HepG2 (cell line): Measurements from ENCODE around the gene MLXIPL. TPM values are rescaled to one million over a fixed set of nuclear protein-coding genes. Genes with fewer than 3 reads are reported as not detected.

Experiments used
- AGO1 ChIP-seq: fragments of 200-400 bp; formaldehyde crosslinking; IDR thresholded peaks from 2 replicates; pipeline ENCODE4 v1.6.1; 2017; ENCODE audit warnings: mild to moderate bottlenecking, low read depth, low read length, moderate library complexity; ENCODE audit not compliant: poor library complexity, severe bottlenecking
- CEBPB ChIP-seq: IDR thresholded peaks from 2 replicates; pipeline ENCODE4 v1.6.1; 2011; ENCODE audit warnings: low read depth, low read length, improper control_type of control experiment, borderline replicate concordance
- CERS6 ChIP-seq: sonication (generic); formaldehyde crosslinking; IDR thresholded peaks from 2 replicates; pipeline ENCODE4 v1.5.0; 2020; ENCODE audit warnings: missing genetic modification reagents
- CREM ChIP-seq, 2 experiments: sonication (generic) in 1 of 2; formaldehyde crosslinking in 1 of 2; IDR thresholded peaks; 2 replicates each; pipeline versions ENCODE4 v1.4.0 to v1.6.1; 2016 to 2020; ENCODE audit warnings: antibody characterized with exemption in 1 of 2, mild to moderate bottlenecking in 1 of 2, missing genetic modification reagents in 1 of 2
- FOXA1 ChIP-seq, 2 experiments: fragments of 450-650 bp in 1 of 2; sonication (generic) in 1 of 2; formaldehyde crosslinking in 1 of 2; IDR thresholded peaks; 2 replicates each; pipeline versions ENCODE4 v1.4.0 to v1.6.1; 2016 to 2020; ENCODE audit warnings: missing genetic modification reagents in 1 of 2
- HCFC1 ChIP-seq: fragments of 150-350 bp; IDR thresholded peaks from 2 replicates; pipeline ENCODE4 v1.6.1; 2014; ENCODE audit warnings: low read depth, low read length
- HNRNPL ChIP-seq: fragments of 200-400 bp; formaldehyde crosslinking; IDR thresholded peaks from 2 replicates; pipeline ENCODE4 v1.6.1; 2017; ENCODE audit warnings: mild to moderate bottlenecking, low read depth, low read length
- MAFK ChIP-seq, 2 experiments: IDR thresholded peaks in 1 of 2; conservative IDR thresholded peaks in 1 of 2; 2 replicates each; pipeline ENCODE4 v1.6.1; 2011; ENCODE audit warnings: improper control_type of control experiment in 2 of 2, low read length in 2 of 2
- MYC ChIP-seq: sonication (generic); formaldehyde crosslinking; IDR thresholded peaks from 2 replicates; pipeline ENCODE4 v1.9.0; 2021; ENCODE audit warnings: missing genetic modification reagents, borderline replicate concordance
- SP5 ChIP-seq: IDR thresholded peaks from 2 replicates; pipeline ENCODE4 v1.6.1; 2016; ENCODE audit warnings: low read depth, borderline replicate concordance
- TAF15 ChIP-seq: fragments of 200-400 bp; formaldehyde crosslinking; IDR thresholded peaks from one replicate; pipeline ENCODE4 v1.6.1; 2018; ENCODE audit warnings: mild to moderate bottlenecking, low read depth, low read length; ENCODE audit not compliant: poor library complexity, severe bottlenecking
- ZNF383 ChIP-seq: sonication (generic); formaldehyde crosslinking; IDR thresholded peaks from 2 replicates; pipeline ENCODE4 v1.4.0; 2020; ENCODE audit warnings: missing genetic modification reagents, mild to moderate bottlenecking, borderline replicate concordance
- ZNF556 ChIP-seq: sonication (generic); formaldehyde crosslinking; IDR thresholded peaks from 2 replicates; pipeline ENCODE4 v1.4.0; 2020; ENCODE audit warnings: mild to moderate bottlenecking, missing genetic modification reagents, borderline replicate concordance
- ZNF713 ChIP-seq: sonication (generic); formaldehyde crosslinking; IDR thresholded peaks from 2 replicates; pipeline ENCODE4 v1.4.0; 2020; ENCODE audit warnings: mild to moderate bottlenecking, missing genetic modification reagents
- ZNF879 ChIP-seq: sonication (generic); formaldehyde crosslinking; IDR thresholded peaks from 2 replicates; pipeline ENCODE4 v1.8.1; 2023; ENCODE audit warnings: missing genetic modification reagents
- polyA plus RNA-seq, 8 experiments: library from polyadenylated mRNA; depleted of rRNA in 3 of 8; stranded (reverse) in 7 of 8; unstranded in 1 of 8; fragments of >200 nt; fragmentation: Illumina TruSeq in 4 of 8; extraction: Trizol in 4 of 8; gene quantifications; 2 replicates each; pipeline versions ENCODE4 v1.2.1 to v1.2.3, GENCODE V29; 2011 to 2016; ENCODE audit warnings: low read depth in 4 of 8, missing spikeins in 1 of 8, mixed read lengths in 1 of 8; ENCODE audit not compliant: insufficient read depth in 1 of 8
- total RNA-seq, 5 experiments: library from RNA; depleted of rRNA; stranded (reverse); fragments of >200 nt; fragmentation: Illumina TruSeq; extraction: Trizol; gene quantifications; 2 replicates each; pipeline ENCODE4 v1.2.3, GENCODE V29; 2016; ENCODE audit warnings: low read depth in 1 of 5
- TF ChIP-seq, protein P1 (sequence below): sonication (generic); formaldehyde crosslinking; IDR thresholded peaks from 2 replicates; pipeline ENCODE4 v1.4.0; 2020; ENCODE audit warnings: low read depth, missing genetic modification reagents
- TF ChIP-seq, protein P2 (sequence below): sonication (generic); formaldehyde crosslinking; IDR thresholded peaks from 2 replicates; pipeline ENCODE4 v1.4.0; 2020; ENCODE audit warnings: mild to moderate bottlenecking, missing genetic modification reagents
- TF ChIP-seq, protein P3 (sequence below): sonication (generic); formaldehyde crosslinking; IDR thresholded peaks from 2 replicates; pipeline ENCODE4 v1.8.1; 2022; ENCODE audit warnings: mild to moderate bottlenecking, missing genetic modification reagents

MLXIPL gene
- total and polyA plus RNA-seq, 2 of the 13 experiments (the other 11 are each of a cell fraction or from before 2014, with no cell fraction given), result 51.6 to 60.1 TPM

GRCh38 chr7:73557397-73558257, 66.7 kb downstream of the MLXIPL start, which contains the start of gene BCL7B (continued):
- TF ChIP-seq, protein P1, sequence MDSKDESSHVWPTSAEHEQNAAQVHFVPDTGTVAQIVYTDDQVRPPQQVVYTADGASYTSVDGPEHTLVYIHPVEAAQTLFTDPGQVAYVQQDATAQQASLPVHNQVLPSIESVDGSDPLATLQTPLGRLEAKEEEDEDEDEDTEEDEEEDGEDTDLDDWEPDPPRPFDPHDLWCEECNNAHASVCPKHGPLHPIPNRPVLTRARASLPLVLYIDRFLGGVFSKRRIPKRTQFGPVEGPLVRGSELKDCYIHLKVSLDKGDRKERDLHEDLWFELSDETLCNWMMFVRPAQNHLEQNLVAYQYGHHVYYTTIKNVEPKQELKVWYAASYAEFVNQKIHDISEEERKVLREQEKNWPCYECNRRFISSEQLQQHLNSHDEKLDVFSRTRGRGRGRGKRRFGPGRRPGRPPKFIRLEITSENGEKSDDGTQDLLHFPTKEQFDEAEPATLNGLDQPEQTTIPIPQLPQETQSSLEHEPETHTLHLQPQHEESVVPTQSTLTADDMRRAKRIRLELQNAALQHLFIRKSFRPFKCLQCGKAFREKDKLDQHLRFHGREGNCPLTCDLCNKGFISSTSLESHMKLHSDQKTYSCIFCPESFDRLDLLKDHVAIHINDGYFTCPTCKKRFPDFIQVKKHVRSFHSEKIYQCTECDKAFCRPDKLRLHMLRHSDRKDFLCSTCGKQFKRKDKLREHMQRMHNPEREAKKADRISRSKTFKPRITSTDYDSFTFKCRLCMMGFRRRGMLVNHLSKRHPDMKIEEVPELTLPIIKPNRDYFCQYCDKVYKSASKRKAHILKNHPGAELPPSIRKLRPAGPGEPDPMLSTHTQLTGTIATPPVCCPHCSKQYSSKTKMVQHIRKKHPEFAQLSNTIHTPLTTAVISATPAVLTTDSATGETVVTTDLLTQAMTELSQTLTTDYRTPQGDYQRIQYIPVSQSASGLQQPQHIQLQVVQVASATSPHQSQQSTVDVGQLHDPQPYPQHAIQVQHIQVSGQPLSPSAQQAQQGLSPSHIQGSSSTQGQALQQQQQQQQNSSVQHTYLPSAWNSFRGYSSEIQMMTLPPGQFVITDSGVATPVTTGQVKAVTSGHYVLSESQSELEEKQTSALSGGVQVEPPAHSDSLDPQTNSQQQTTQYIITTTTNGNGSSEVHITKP, result no peak
- TF ChIP-seq, protein P2, sequence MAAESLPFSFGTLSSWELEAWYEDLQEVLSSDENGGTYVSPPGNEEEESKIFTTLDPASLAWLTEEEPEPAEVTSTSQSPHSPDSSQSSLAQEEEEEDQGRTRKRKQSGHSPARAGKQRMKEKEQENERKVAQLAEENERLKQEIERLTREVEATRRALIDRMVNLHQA (CRISPR knock-in tag), result no peak
- TF ChIP-seq MAFK (conservative IDR thresholded peaks at IDR 0.05 in 1 of 2, IDR thresholded peaks at IDR 0.05 in 1 of 2; ENCODE audit: low read length in 2 of 2), result no peak
- TF ChIP-seq CERS6, result 0 out of 2 replicates have a peak, but pooled peaks have one; percentile 79
- TF ChIP-seq HCFC1, result no peak
- TF ChIP-seq MYC, result peak; percentile 86
- TF ChIP-seq ZNF879 (CRISPR knock-in tag), result peak; percentile 94; the same call in 1 of the 2 replicates
- TF ChIP-seq ZNF713, result no peak
- no peak for TF ChIP-seq FOXA1 (IDR thresholded peaks at IDR 0.05)
- no peak for TF ChIP-seq FOXA1 (CRISPR knock-in tag; IDR thresholded peaks at IDR 0.05)
- TF ChIP-seq HNRNPL, result no peak
- no peak; the same call in 1 of the 2 replicates for TF ChIP-seq ZNF556
- TF ChIP-seq SP5 (CRISPR knock-in tag), result no peak
- TF ChIP-seq ZNF383 (CRISPR knock-in tag), result no peak
- no peak for TF ChIP-seq AGO1
- peak; percentile 27 for TF ChIP-seq TAF15
- TF ChIP-seq, protein P3, sequence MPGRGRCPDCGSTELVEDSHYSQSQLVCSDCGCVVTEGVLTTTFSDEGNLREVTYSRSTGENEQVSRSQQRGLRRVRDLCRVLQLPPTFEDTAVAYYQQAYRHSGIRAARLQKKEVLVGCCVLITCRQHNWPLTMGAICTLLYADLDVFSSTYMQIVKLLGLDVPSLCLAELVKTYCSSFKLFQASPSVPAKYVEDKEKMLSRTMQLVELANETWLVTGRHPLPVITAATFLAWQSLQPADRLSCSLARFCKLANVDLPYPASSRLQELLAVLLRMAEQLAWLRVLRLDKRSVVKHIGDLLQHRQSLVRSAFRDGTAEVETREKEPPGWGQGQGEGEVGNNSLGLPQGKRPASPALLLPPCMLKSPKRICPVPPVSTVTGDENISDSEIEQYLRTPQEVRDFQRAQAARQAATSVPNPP (CRISPR knock-in tag), result no peak
- TF ChIP-seq CEBPB, result no peak
- no peak for TF ChIP-seq CREM (IDR thresholded peaks at IDR 0.05)
- no peak for TF ChIP-seq CREM (CRISPR knock-in tag; IDR thresholded peaks at IDR 0.05)
